ENCODE data around the gene CAPN2.

CAPN2 gene

GRCh38 chr1:223756806-223757700 lies 44.7 kb downstream of the CAPN2 start:
- TF ChIP-seq TAF1 (IDR thresholded peaks at IDR 0.05; ENCODE audit: low read depth) (no peak), CEBPB (IDR thresholded peaks at IDR 0.05) (no peak), CREB1 (IDR thresholded peaks at IDR 0.05; ENCODE audit: low read depth) (no peak), NFIC (IDR thresholded peaks at IDR 0.05) (no peak), TCF12 (IDR thresholded peaks at IDR 0.05; ENCODE audit: low read depth) (no peak), YY1 (IDR thresholded peaks at IDR 0.05; ENCODE audit: low read depth) (no peak), EP300 (IDR thresholded peaks at IDR 0.05; ENCODE audit: borderline replicate concordance) (no peak), TEAD4 (IDR thresholded peaks at IDR 0.05) (no peak), FOXM1 (IDR thresholded peaks at IDR 0.05; ENCODE audit: borderline replicate concordance, low read depth) (no peak), USF1 (IDR thresholded peaks at IDR 0.05) (no peak), ZBTB7A (IDR thresholded peaks at IDR 0.05; ENCODE audit: low read depth) (no peak), RAD21 (IDR thresholded peaks at IDR 0.05; ENCODE audit: low read depth) (no peak), REST (IDR thresholded peaks at IDR 0.05; ENCODE audit: low read depth) (no peak), EGR1 (IDR thresholded peaks at IDR 0.05) (no peak)
- TF ChIP-seq, protein P1, sequence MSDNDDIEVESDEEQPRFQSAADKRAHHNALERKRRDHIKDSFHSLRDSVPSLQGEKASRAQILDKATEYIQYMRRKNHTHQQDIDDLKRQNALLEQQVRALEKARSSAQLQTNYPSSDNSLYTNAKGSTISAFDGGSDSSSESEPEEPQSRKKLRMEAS (IDR thresholded peaks at IDR 0.05), result no peak

DNA sequence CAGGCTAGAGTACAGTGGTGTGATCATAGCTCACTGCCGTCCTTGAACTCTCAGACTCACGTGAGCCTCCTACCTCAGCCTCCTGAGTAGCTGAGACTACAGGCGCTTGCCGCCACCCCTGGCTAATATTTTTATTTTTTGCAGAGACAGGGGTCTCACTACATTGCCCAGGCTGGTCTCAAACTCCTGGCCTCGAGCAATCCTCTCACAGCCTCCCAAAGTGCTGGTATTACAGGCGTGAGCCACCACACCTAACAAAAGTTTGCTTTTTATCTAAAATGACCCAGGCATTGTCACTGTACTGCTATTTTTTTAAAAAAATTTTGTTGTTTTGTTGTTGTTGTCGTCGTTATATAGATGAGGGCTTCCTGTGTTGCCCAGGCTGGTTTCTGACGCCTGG lies 46.4 kb downstream of the CAPN2 start:
- TF ChIP-seq, protein P1 (IDR thresholded peaks at IDR 0.05), result no peak
- TF ChIP-seq EGR1 (IDR thresholded peaks at IDR 0.05) (no peak), YY1 (IDR thresholded peaks at IDR 0.05; ENCODE audit: low read depth) (no peak), REST (IDR thresholded peaks at IDR 0.05; ENCODE audit: low read depth) (no peak), EP300 (IDR thresholded peaks at IDR 0.05; ENCODE audit: borderline replicate concordance) (no peak), FOXM1 (IDR thresholded peaks at IDR 0.05; ENCODE audit: borderline replicate concordance, low read depth) (no peak), TEAD4 (IDR thresholded peaks at IDR 0.05) (no peak), TCF12 (IDR thresholded peaks at IDR 0.05; ENCODE audit: low read depth) (no peak), NFIC (IDR thresholded peaks at IDR 0.05) (no peak), RAD21 (IDR thresholded peaks at IDR 0.05; ENCODE audit: low read depth) (no peak), USF1 (IDR thresholded peaks at IDR 0.05) (no peak), CREB1 (IDR thresholded peaks at IDR 0.05; ENCODE audit: low read depth) (no peak), TAF1 (IDR thresholded peaks at IDR 0.05; ENCODE audit: low read depth) (no peak), ZBTB7A (IDR thresholded peaks at IDR 0.05; ENCODE audit: low read depth) (no peak), CEBPB (IDR thresholded peaks at IDR 0.05) (no peak)

GRCh38 chr1:223759273-223759672 lies 46.9 kb downstream of the CAPN2 start:
- TF ChIP-seq FOXM1 (IDR thresholded peaks at IDR 0.05; ENCODE audit: borderline replicate concordance, low read depth) (no peak), TEAD4 (IDR thresholded peaks at IDR 0.05) (no peak), RAD21 (IDR thresholded peaks at IDR 0.05; ENCODE audit: low read depth) (no peak), USF1 (IDR thresholded peaks at IDR 0.05) (no peak), ZBTB7A (IDR thresholded peaks at IDR 0.05; ENCODE audit: low read depth) (no peak), REST (IDR thresholded peaks at IDR 0.05; ENCODE audit: low read depth) (no peak), EP300 (IDR thresholded peaks at IDR 0.05; ENCODE audit: borderline replicate concordance) (no peak), YY1 (IDR thresholded peaks at IDR 0.05; ENCODE audit: low read depth) (no peak), NFIC (IDR thresholded peaks at IDR 0.05) (no peak), CREB1 (IDR thresholded peaks at IDR 0.05; ENCODE audit: low read depth) (no peak), TAF1 (IDR thresholded peaks at IDR 0.05; ENCODE audit: low read depth) (no peak), EGR1 (IDR thresholded peaks at IDR 0.05) (no peak)
- TF ChIP-seq, protein P1 (IDR thresholded peaks at IDR 0.05), result no peak

All from Ishikawa (cell line).